GM18858 (cell line): ENCODE data around the gene TCP11L1.
"Not testable (repeated sequence)": the region's sequence is repeated elsewhere in the genome, so short reads cannot be mapped to it uniquely, and the experiment has no call there.

ENCODE experiments used
- ATAC-seq: cut with Tn5 transposase; IDR thresholded peaks from one replicate; pipeline ENCODE4 v1.9.1; 2021; ENCODE audit not compliant: unreplicated experiment

Gene TCP11L1

GRCh38 chr11:33028537-33028914 is 10.8 kb upstream of the TCP11L1 start:
- ATAC-seq: no peak

- not testable (repeated sequence) for ATAC-seq
These were observed 10.2 kb upstream of the TCP11L1 start for GRCh38 chr11:33029218-33029617.

GRCh38 chr11:33033493-33033892 is 5.9 kb upstream of the TCP11L1 start:
- ATAC-seq: no peak

GRCh38 chr11:33035011-33035410 is 4.4 kb upstream of the TCP11L1 start:
- ATAC-seq: no peak

GRCh38 chr11:33040033-33040861 is 875 bp downstream of the TCP11L1 start:
- ATAC-seq: no peak

- ATAC-seq: no peak
These were observed 1.6 kb downstream of the TCP11L1 start for GRCh38 chr11:33040862-33041453.

GRCh38 chr11:33043221-33043830 is 4.0 kb downstream of the TCP11L1 start:
- ATAC-seq: no peak

- no peak for ATAC-seq
These were observed 4.9 kb downstream of the TCP11L1 start for GRCh38 chr11:33044285-33044756.

GRCh38 chr11:33045551-33046255 is 6.3 kb downstream of the TCP11L1 start:
- ATAC-seq: no peak

GRCh38 chr11:33048701-33049100 is 9.3 kb downstream of the TCP11L1 start:
- ATAC-seq: not testable (repeated sequence)

GRCh38 chr11:33049565-33050408 is 10.4 kb downstream of the TCP11L1 start:
- ATAC-seq: not testable (repeated sequence)

- ATAC-seq: no peak
These were observed 12.9 kb downstream of the TCP11L1 start for GRCh38 chr11:33052231-33052630.

- no peak for ATAC-seq
These were observed 16.0 kb downstream of the TCP11L1 start for GRCh38 chr11:33055375-33055774.

- ATAC-seq: no peak
These were observed 17.9 kb downstream of the TCP11L1 start for GRCh38 chr11:33057284-33057683.

- no peak for ATAC-seq
These were observed 20.1 kb downstream of the TCP11L1 start for GRCh38 chr11:33059331-33060007.

GRCh38 chr11:33060271-33060670 is 20.9 kb downstream of the TCP11L1 start:
- no peak for ATAC-seq

- no peak for ATAC-seq
These were observed 22.8 kb downstream of the TCP11L1 start for GRCh38 chr11:33062137-33062536.

GRCh38 chr11:33063326-33063881 is 24.0 kb downstream of the TCP11L1 start:
- peak; percentile 65 for ATAC-seq

GRCh38 chr11:33064033-33064825 is 24.9 kb downstream of the TCP11L1 start:
- ATAC-seq: no peak
